Right renal cortex interstitium (tissue), 3 donors: ENCODE results near the gene AFF2. TPM values are rescaled to one million over a fixed set of nuclear protein-coding genes. Genes with fewer than 3 reads are reported as not detected.

Source experiments
- DNase-seq, 3 donors: peaks; one replicate each; pipeline ENCODE4 v3.0.0-alpha.2; 2013; ENCODE audit warnings: low read depth in 3 of 3, low spot score in 2 of 3
- polyA plus RNA-seq, 3 donors: library from polyadenylated mRNA; unstranded; fragments of 120-200 nt; gene quantifications; one replicate each; pipeline ENCODE4 v1.2.1, GENCODE V29; 2013; ENCODE audit not compliant: insufficient read length in 3 of 3

AFF2 gene
- polyA plus RNA-seq = 1 to 10 TPM; 4.8 to 5.6 (median 5.6) TPM

- no peak for DNase-seq
These were observed at the start of gene AFF2 for GRCh38 chrX:148500423-148501385. Gene AFF2 (plus strand): TSS chrX:148500617. CDS start chrX:148501098, 481 bp downstream.

- DNase-seq = no peak
These were observed 43.1 kb upstream of the AFF2 start for GRCh38 chrX:148457279-148457678.

DNA sequence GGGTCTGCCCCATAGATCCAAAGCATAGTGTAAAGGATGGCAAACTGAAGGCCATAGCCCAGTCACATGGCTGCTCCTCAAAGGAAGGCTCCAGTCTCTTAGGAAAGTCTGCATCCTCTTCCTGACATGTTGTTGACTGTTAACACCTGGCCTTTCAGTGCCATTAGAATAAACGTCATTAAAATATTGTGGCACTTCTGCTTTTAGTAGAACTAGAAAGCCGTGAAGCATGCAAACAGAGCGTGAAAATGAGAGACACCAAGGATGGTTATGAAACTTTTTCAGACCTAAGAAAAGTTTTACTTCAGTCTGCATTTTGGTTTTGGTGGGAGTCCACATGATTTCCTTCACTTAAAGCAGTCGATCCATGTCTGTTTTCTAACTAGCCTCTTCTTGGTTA, 41.1 kb upstream of the AFF2 start:
- DNase-seq = no peak

GRCh38 chrX:148466292-148466691, 34.1 kb upstream of the AFF2 start:
- DNase-seq = no peak

DNA sequence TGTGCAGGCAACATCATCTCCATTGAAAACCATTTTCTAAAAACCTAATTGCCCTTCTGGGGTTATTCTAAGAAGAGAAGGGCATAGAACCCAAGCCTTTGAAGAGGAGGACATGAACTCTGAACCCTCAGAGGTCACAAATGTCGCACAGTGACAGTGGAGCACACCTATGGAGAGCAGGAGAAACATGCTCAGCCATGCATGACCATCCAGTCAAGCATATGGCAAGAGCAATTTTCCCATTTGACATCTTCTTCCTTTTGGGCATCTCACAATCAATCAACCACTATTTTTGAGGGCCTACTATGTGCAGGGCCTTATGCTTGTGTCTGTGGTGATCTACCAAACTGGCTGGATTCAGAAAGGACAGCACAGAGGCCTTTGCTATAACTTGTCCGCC, 30.1 kb upstream of the AFF2 start:
- no peak for DNase-seq

- DNase-seq = no peak
These were observed 26.4 kb upstream of the AFF2 start for GRCh38 chrX:148474030-148474429.

- no peak for DNase-seq
These were observed 8.4 kb upstream of the AFF2 start for GRCh38 chrX:148492057-148492456.

GRCh38 chrX:148495176-148495575, 5.2 kb upstream of the AFF2 start:
- no peak for DNase-seq

- no peak for DNase-seq
These were observed 2.4 kb upstream of the AFF2 start for GRCh38 chrX:148498067-148498466.

- DNase-seq = no peak
These were observed 587 bp upstream of the AFF2 start for GRCh38 chrX:148499638-148500422.

GRCh38 chrX:148501386-148502066, 1.1 kb downstream of the AFF2 start:
- no peak for DNase-seq

GRCh38 chrX:148504506-148504905, 4.1 kb downstream of the AFF2 start:
- no peak for DNase-seq

DNA sequence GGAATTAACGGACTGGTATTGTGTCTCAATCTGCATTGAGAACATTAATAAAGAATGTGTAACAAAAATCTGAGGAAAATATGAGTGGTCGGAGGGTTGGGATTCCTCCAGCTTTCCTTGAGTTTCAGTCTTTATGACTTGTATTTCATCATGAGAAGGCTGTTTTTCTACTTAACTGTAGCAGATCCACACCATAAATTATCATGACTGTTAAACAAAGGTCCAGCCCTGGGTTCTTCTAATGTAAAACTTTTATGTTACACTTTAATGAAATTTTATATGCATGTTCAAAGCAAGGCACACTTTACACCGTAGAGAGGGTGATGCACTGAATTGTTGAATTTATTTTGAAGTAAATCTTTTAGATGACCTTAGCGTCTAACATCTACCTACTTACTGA, 7.0 kb downstream of the AFF2 start:
- no peak for DNase-seq

DNA sequence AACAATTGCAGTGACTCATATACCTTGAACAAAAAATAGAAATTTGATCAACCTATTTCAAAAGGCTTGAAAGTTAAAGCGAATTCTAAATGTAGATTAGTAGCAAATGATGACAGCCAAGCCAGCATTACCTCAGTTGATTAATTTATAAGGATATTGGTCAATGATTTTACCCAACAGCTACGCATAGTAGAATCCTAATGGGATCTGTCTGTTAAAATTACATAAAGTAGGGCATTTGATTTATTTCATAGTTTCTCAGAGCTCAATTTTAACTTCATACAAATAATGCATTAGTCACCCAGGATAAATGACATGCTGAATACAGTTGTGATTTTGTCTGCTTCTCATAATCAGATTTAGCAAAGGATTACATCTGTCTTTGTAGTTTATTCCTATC, 12.0 kb downstream of the AFF2 start:
- no peak for DNase-seq

- no peak for DNase-seq
These were observed 13.2 kb downstream of the AFF2 start for GRCh38 chrX:148513661-148514060.

- no peak for DNase-seq
These were observed 16.8 kb downstream of the AFF2 start for GRCh38 chrX:148517176-148517575.

DNA sequence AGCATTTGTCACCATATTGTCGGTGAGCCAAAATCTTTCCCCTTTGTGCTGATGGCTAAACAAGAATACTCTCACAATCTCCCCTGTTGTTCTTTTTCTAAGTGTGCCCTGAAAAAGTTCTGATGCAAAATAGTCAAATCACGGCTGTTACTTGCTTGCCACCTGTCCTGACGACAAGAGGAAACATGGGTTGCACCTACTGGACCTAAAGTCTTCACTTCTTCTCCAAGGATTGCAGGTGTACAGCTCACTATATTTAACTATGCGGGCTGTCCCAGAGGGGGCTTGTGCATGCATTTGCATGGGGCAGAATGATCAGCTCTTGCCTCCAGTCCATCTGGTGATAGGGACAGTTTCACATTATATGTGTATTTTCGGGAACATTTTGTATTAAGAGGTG, 21.6 kb downstream of the AFF2 start:
- DNase-seq = no peak

DNA sequence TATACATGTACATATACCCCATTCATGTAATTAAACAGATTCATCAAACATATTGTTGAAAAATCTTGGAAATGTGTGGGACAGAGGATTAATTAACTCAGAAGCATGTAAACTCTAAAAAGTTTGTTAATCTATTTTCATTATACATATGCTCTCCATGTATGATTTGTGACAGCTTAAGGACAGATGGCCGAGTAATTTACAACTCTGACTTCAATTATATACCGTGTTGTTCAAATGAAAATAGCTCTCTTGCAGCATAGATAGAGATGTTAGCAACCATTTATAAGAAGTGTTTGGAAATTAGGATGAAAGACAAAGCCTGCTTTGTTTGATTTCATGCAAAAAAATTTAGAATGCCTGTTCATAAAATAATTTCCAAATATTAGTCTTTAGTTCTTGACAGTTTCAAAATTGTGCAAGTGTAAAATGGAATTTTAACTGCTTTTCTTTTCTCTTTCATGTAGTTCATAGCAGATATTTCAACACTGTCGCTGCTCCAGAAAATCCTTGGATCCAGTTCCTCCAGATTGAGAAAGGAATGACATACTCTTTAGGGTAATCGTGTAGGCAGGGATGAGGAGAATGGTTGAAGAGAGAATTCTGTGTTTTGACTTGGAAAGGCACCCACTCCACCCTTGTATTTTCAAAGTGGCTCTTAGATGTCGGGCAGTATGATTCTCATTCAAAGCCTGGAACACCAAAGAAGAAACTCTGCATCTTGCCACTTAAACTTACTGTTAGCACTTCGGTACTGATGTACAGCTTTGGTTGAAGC, 23.1 kb downstream of the AFF2 start:
- no peak for DNase-seq

GRCh38 chrX:148530464-148531077, 30.2 kb downstream of the AFF2 start:
- no peak for DNase-seq

GRCh38 chrX:148534291-148534690, 33.9 kb downstream of the AFF2 start:
- DNase-seq = no peak
